Lower leg skin (tissue), 4 donors: ENCODE results near the gene SMNDC1. TPM values are rescaled to one million over a fixed set of nuclear protein-coding genes. Genes with fewer than 3 reads are reported as not detected.

Source experiments
- DNase-seq, 2 donors: peaks; one replicate each; pipeline ENCODE4 v3.0.0-alpha.2; 2019; ENCODE audit warnings: low spot score in 2 of 2
- H3K4me3 ChIP-seq: fragments of 200-600 bp; sonication (generic); 2 replicates; pipeline ENCODE4 v1.5.1; 2017; ENCODE audit warnings: mild to moderate bottlenecking, low read depth; ENCODE audit not compliant: poor library complexity, severe bottlenecking
- CTCF ChIP-seq, 3 donors: fragments of 450-650 bp; IDR thresholded peaks; one replicate each; pipeline ENCODE4 v1.5.1; 2016; ENCODE audit warnings: antibody characterized with exemption in 3 of 3, mild to moderate bottlenecking in 3 of 3, moderate library complexity in 2 of 3
- POLR2A ChIP-seq, 2 donors: fragments of 450-650 bp; IDR thresholded peaks; one replicate each; pipeline ENCODE4 v1.6.1; 2016 to 2017; ENCODE audit warnings: antibody characterized with exemption in 2 of 2, mild to moderate bottlenecking in 1 of 2, moderate library complexity in 1 of 2
- WGBS, 2 donors: methylation state at CpG; one replicate each; pipeline ENCODE4 v1.1.5; 2018; 5-methylcytosine and 5-hydroxymethylcytosine counted together
- intact Hi-C: fragments of 100-400 bp; cut with DNase I; formaldehyde crosslinking; loops from one replicate; pipeline ENCODE4 v1.15.0; 2023; ENCODE audit warnings: low total_unique reads
- total RNA-seq, 4 donors: library from RNA; depleted of rRNA; stranded (reverse); fragments of >200 nt; gene quantifications; one replicate each; pipeline ENCODE4 v1.1.0, GENCODE V29; 2016

The SMNDC1 gene
- total RNA-seq, 4 donors from 2014 or later = 8.0 to 20.5 (median 10.6) TPM

- WGBS, 2 donors = 89 to 96% methylated on average over 1 of the region's 1 CpG
- H3K4me3 ChIP-seq = no peak overlapping the region
- TF ChIP-seq POLR2A (IDR thresholded peaks at IDR 0.05) (no peak), CTCF (IDR thresholded peaks at IDR 0.05) (no peak)
- intact Hi-C loops = no loop called here
- DNase-seq = no peak
These were observed 62.2 kb downstream of the SMNDC1 start for GRCh38 chr10:110242511-110242910.

- no peak for TF ChIP-seq CTCF (IDR thresholded peaks at IDR 0.05)
- no peak for TF ChIP-seq POLR2A (IDR thresholded peaks at IDR 0.05)
- no peak overlapping the region for H3K4me3 ChIP-seq
- no peak for DNase-seq
- WGBS, 2 donors = 89 to 92% methylated on average over 2 of the region's 2 CpGs
- intact Hi-C loops = no loop called here
These were observed 62.9 kb downstream of the SMNDC1 start for GRCh38 chr10:110241841-110242240.

GRCh38 chr10:110241407-110241806, 63.3 kb downstream of the SMNDC1 start:
- TF ChIP-seq POLR2A (IDR thresholded peaks at IDR 0.05) (no peak), CTCF (IDR thresholded peaks at IDR 0.05) (no peak)
- intact Hi-C loops = no loop called here
- DNase-seq = no peak
- no peak overlapping the region for H3K4me3 ChIP-seq
- 82 to 86% methylated on average over 3 of the region's 3 CpGs for WGBS, 2 donors

Other genes with a start within 250 kb of the SMNDC1 start
- gene MXI1, start 97.3 kb downstream of the SMNDC1 start, total RNA-seq = 100 to 1,000 TPM in 2 of 4 donors, 10 to 100 TPM in 2; 83.9 to 112 (median 99.3) TPM
- gene DUSP5, start 193.0 kb upstream of the SMNDC1 start, total RNA-seq = 10 to 100 TPM; 29.8 to 57.2 (median 32.9) TPM